Spleen (tissue), 11 donors: ENCODE results near the gene KRT31. TPM values are rescaled to one million over a fixed set of nuclear protein-coding genes. Genes with fewer than 3 reads are reported as not detected.

Source experiments
- DNase-seq: peaks from one replicate; pipeline ENCODE4 v3.0.0-alpha.2; 2020
- H3K27ac ChIP-seq, 8 donors: fragments of 200-600 bp; sonication (generic) in 7 of 8; 1 replicate in 4 of 8; 2 replicates in 4 of 8; pipeline versions ENCODE4 v1.5.0 to v1.8.0; 2016 to 2021; ENCODE audit warnings: inconsistent platforms in 4 of 8, mild to moderate bottlenecking in 4 of 8, moderate library complexity in 1 of 8
- H3K27me3 ChIP-seq, 7 donors: fragments of 200-600 bp; sonication (generic) in 6 of 7; replicated peaks in 1 of 7; 1 replicate in 4 of 7; 2 replicates in 3 of 7; pipeline versions ENCODE4 v1.5.0 to v1.8.0; 2016 to 2021; ENCODE audit warnings: inconsistent platforms in 3 of 7, mild to moderate bottlenecking in 1 of 7
- H3K36me3 ChIP-seq, 6 donors: fragments of 200-600 bp; sonication (generic) in 5 of 6; 1 replicate in 4 of 6; 2 replicates in 2 of 6; pipeline versions ENCODE4 v1.5.0 to v1.8.0; 2016 to 2021; ENCODE audit warnings: inconsistent platforms in 2 of 6
- H3K4me1 ChIP-seq, 6 donors: fragments of 200-600 bp; sonication (generic) in 5 of 6; 1 replicate in 3 of 6; 2 replicates in 3 of 6; pipeline versions ENCODE4 v1.5.0 to v1.8.0; 2016 to 2021; ENCODE audit warnings: inconsistent platforms in 3 of 6
- H3K4me3 ChIP-seq, 8 donors: fragments of 200-600 bp; sonication (generic) in 7 of 8; 1 replicate in 4 of 8; 2 replicates in 4 of 8; pipeline versions ENCODE4 v1.5.0 to v1.8.0; 2016 to 2021; ENCODE audit warnings: inconsistent platforms in 4 of 8, mild to moderate bottlenecking in 4 of 8, moderate library complexity in 2 of 8
- H3K9me3 ChIP-seq, 8 donors: fragments of 200-600 bp; sonication (generic) in 7 of 8; 1 replicate in 4 of 8; 2 replicates in 4 of 8; pipeline versions ENCODE4 v1.5.0 to v1.8.0; 2016 to 2021; ENCODE audit warnings: inconsistent platforms in 4 of 8
- CTCF ChIP-seq, 11 experiments: fragments of 200-600 bp in 7 of 11; fragments of 450-650 bp in 4 of 11; sonication (generic) in 4 of 11; IDR thresholded peaks in 8 of 11; conservative IDR thresholded peaks in 3 of 11; 1 replicate in 7 of 11; 2 replicates in 4 of 11; pipeline versions ENCODE4 v1.4.0 to v1.8.0; 2016 to 2021; ENCODE audit warnings: antibody characterized with exemption in 11 of 11, inconsistent platforms in 4 of 11, mild to moderate bottlenecking in 1 of 11
- POLR2A ChIP-seq, 3 donors: fragments of 450-650 bp; IDR thresholded peaks; one replicate each; pipeline ENCODE4 v1.5.1; 2017; ENCODE audit warnings: antibody characterized with exemption in 3 of 3, mild to moderate bottlenecking in 1 of 3
- POLR2AphosphoS5 ChIP-seq, 3 donors: sonication (generic); formaldehyde crosslinking; IDR thresholded peaks; one replicate each; pipeline ENCODE4 v1.5.1; 2017; ENCODE audit warnings: antibody characterized with exemption in 3 of 3
- WGBS, 5 donors: extraction: QIAGEN DNeasy Blood & Tissue Kit in 3 of 5; methylation state at CpG; one replicate each; pipeline versions ENCODE4 v1.1.5 to v1.1.7; 2013 to 2018; 5-methylcytosine and 5-hydroxymethylcytosine counted together
- intact Hi-C: fragments of 100-400 bp; cut with DNase I; formaldehyde crosslinking; loops from one replicate; pipeline ENCODE4 v1.15.0; 2023; ENCODE audit warnings: low total_unique reads
- polyA plus RNA-seq, 3 donors: library from polyadenylated mRNA; stranded (reverse); fragments of 200-250 nt; gene quantifications; one replicate each; pipeline ENCODE4 v1.2.1, GENCODE V29; 2013
- total RNA-seq, 7 donors: library from RNA; depleted of rRNA in 3 of 7; stranded (reverse); fragments of >200 nt in 3 of 7; fragmentation: NEBNext Ultra II Directional in 4 of 7; extraction: Animal tissue kit (Norgen Biotek cat#: 25700) in 4 of 7; gene quantifications; one replicate each; pipeline versions ENCODE4 v1.1.0 to v1.2.1, GENCODE V29; 2016 to 2021
- donor health status: healthy with polysubstance abuse.
- donor health status: DM: no; HTN: no; CAD: no; lungs with moderate emphysema.
- donor health status: DM: no; HTN: no; CAD: no.
- donor health status: Bipolar disorder and iron deficiency.
- donor health status: healthy.
- donor health status: DM: no; HTN: no; CAD: no.
- donor health status: DM: yes; HTN: yes; CAD: no.

The KRT31 gene
- total and polyA plus RNA-seq, 10 donors: not detected

GRCh38 chr17:41421617-41422016 is 24.2 kb upstream of the KRT31 start:
- no peak for DNase-seq
- intact Hi-C loops: no loop called here
- H3K4me1 ChIP-seq: peaks cover 0 to 5% (median 0%) of the 10 kb centered on the region in 6 donors
- H3K9me3 ChIP-seq: no peaks in the 10 kb centered on the region
- H3K36me3 ChIP-seq: no peaks in the 10 kb centered on the region
- H3K27ac ChIP-seq: no peak overlapping the region
- H3K27me3 ChIP-seq: no peaks in the 10 kb centered on the region
- WGBS, 5 donors: 55 to 64% (median 64%) methylated on average over 4 of the region's 4 CpGs
- TF ChIP-seq CTCF (IDR thresholded peaks at IDR 0.05 in 8 of 11, conservative IDR thresholded peaks at IDR 0.05 in 3 of 11) (no peak), POLR2AphosphoS5 (IDR thresholded peaks at IDR 0.05) (no peak), POLR2A (IDR thresholded peaks at IDR 0.05) (no peak)
- no peak overlapping the region for H3K4me3 ChIP-seq

GRCh38 chr17:41421116-41421515 is 23.7 kb upstream of the KRT31 start:
- Histone ChIP-seq H3K4me1 (peaks cover 0 to 5% (median 0%) of the 10 kb centered on the region in 6 donors), H3K27me3 (no peaks in the 10 kb centered on the region), H3K36me3 (no peaks in the 10 kb centered on the region), H3K4me3 (no peak overlapping the region), H3K27ac (no peak overlapping the region), H3K9me3 (no peaks in the 10 kb centered on the region)
- DNase-seq: no peak
- no peak for TF ChIP-seq CTCF (IDR thresholded peaks at IDR 0.05 in 8 of 11, conservative IDR thresholded peaks at IDR 0.05 in 3 of 11)
- TF ChIP-seq POLR2AphosphoS5 (IDR thresholded peaks at IDR 0.05): no peak
- intact Hi-C loops: no loop called here
- WGBS, 5 donors: 76 to 85% (median 82%) methylated on average over 9 of the region's 9 CpGs

- Histone ChIP-seq H3K27me3 (no peaks in the 10 kb centered on the region), H3K9me3 (no peaks in the 10 kb centered on the region), H3K27ac (no peak overlapping the region), H3K4me3 (no peak overlapping the region), H3K36me3 (no peaks in the 10 kb centered on the region), H3K4me1 (peaks cover 0 to 5% (median 0%) of the 10 kb centered on the region in 6 donors)
- TF ChIP-seq POLR2AphosphoS5 (IDR thresholded peaks at IDR 0.05) (no peak), POLR2A (IDR thresholded peaks at IDR 0.05) (no peak), CTCF (IDR thresholded peaks at IDR 0.05 in 8 of 11, conservative IDR thresholded peaks at IDR 0.05 in 3 of 11) (no peak)
- DNase-seq: no peak
- intact Hi-C loops: no loop called here
- WGBS, 5 donors: 67 to 88% (median 84%) methylated on average over 4 of the region's 4 CpGs
These were observed 22.7 kb upstream of the KRT31 start for GRCh38 chr17:41420134-41420533.

- H3K36me3 ChIP-seq: no peaks in the 10 kb centered on the region
- H3K4me3 ChIP-seq: no peak overlapping the region
- DNase-seq: no peak
- peaks cover 0 to 5% (median 0%) of the 10 kb centered on the region in 6 donors for H3K4me1 ChIP-seq
- TF ChIP-seq POLR2A (IDR thresholded peaks at IDR 0.05): no peak
- no peak for TF ChIP-seq CTCF (IDR thresholded peaks at IDR 0.05 in 8 of 11, conservative IDR thresholded peaks at IDR 0.05 in 3 of 11)
- TF ChIP-seq POLR2AphosphoS5 (IDR thresholded peaks at IDR 0.05): no peak
- no peaks in the 10 kb centered on the region for H3K9me3 ChIP-seq
- H3K27me3 ChIP-seq: no peaks in the 10 kb centered on the region
- WGBS, 5 donors: 73 to 92% (median 84%) methylated on average over 4 of the region's 4 CpGs
- intact Hi-C loops: no loop called here
- no peak overlapping the region for H3K27ac ChIP-seq
These were observed 22.3 kb upstream of the KRT31 start for GRCh38 chr17:41419716-41420115.
